OCI-LY1 (cell line): ENCODE results near the gene PTPN2.

Experiments used
- EZH2 ChIP-seq: fragments of 200-600 bp; sonication (generic), shearing (Covaris generic); IDR thresholded peaks from 2 replicates; pipeline ENCODE4 v1.8.0; 2017; ENCODE audit warnings: borderline replicate concordance, mixed run types, mild to moderate bottlenecking, antibody characterized with exemption, low read length, moderate library complexity, mixed read lengths
- TF ChIP-seq, protein P1 (sequence below): fragments of 200-600 bp; sonication (generic), shearing (Covaris generic); IDR thresholded peaks from 2 replicates; pipeline ENCODE4 v1.5.1; 2017; ENCODE audit warnings: mild to moderate bottlenecking, antibody characterized with exemption, low read length, moderate library complexity, mixed read lengths

DNA sequence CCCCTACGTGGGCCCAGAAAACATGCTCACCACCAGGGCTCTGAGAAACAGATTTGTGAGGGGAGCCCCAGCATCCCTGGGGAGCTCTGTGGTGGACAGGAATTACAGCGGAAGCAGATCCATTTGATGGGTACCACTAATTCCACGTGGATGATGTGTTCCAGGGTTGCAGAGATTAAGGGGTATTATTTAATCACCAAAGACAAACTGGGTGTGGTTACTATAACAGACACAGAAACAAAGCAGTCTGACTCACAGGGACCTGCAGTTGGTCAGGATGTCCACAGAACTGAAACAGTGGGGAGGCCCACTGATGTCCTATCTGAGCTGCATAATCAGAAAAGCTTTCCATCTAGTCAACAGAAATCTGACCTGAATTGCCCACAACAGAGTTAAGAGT is 115.4 kb downstream of the PTPN2 start:
- TF ChIP-seq, protein P1, sequence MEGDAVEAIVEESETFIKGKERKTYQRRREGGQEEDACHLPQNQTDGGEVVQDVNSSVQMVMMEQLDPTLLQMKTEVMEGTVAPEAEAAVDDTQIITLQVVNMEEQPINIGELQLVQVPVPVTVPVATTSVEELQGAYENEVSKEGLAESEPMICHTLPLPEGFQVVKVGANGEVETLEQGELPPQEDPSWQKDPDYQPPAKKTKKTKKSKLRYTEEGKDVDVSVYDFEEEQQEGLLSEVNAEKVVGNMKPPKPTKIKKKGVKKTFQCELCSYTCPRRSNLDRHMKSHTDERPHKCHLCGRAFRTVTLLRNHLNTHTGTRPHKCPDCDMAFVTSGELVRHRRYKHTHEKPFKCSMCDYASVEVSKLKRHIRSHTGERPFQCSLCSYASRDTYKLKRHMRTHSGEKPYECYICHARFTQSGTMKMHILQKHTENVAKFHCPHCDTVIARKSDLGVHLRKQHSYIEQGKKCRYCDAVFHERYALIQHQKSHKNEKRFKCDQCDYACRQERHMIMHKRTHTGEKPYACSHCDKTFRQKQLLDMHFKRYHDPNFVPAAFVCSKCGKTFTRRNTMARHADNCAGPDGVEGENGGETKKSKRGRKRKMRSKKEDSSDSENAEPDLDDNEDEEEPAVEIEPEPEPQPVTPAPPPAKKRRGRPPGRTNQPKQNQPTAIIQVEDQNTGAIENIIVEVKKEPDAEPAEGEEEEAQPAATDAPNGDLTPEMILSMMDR = no peak
- TF ChIP-seq EZH2 = no peak
